HL-60 (cell line): ENCODE results near the gene SCN2A.

Experiments used
- GABPA ChIP-seq: IDR thresholded peaks from 2 replicates; pipeline ENCODE4 v1.6.1; 2012; ENCODE audit warnings: low read depth
- POLR2AphosphoS5 ChIP-seq: IDR thresholded peaks from 2 replicates; pipeline ENCODE4 v1.6.1; 2012; ENCODE audit warnings: low read depth
- SPI1 ChIP-seq: IDR thresholded peaks from 2 replicates; pipeline ENCODE4 v1.6.1; 2012; ENCODE audit warnings: low read depth, mild to moderate bottlenecking, borderline replicate concordance
- TF ChIP-seq, protein P1 (sequence below): IDR thresholded peaks from one replicate; pipeline ENCODE4 v1.5.1; 2011; ENCODE audit warnings: low read length, control low read depth, inconsistent platforms; ENCODE audit not compliant: insufficient read depth
- TF ChIP-seq, protein P2 (sequence below): IDR thresholded peaks from 2 replicates; pipeline ENCODE4 v1.6.1; 2012; ENCODE audit warnings: low read depth; ENCODE audit not compliant: insufficient replicate concordance

DNA sequence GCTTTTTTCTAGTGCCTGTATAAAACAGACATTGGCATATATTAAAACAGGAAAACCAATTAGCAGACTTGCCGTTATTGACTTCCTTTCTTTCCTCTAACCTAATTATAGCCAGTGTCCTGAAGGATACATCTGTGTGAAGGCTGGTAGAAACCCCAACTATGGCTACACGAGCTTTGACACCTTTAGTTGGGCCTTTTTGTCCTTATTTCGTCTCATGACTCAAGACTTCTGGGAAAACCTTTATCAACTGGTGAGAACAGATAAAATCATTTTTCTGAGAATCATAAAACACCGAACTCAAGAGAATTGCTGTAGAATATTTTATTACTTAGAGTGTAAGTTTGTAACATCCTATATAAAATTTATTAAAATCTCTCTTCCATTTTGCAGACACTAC, 74.3 kb downstream of the SCN2A start:
- TF ChIP-seq, protein P1, sequence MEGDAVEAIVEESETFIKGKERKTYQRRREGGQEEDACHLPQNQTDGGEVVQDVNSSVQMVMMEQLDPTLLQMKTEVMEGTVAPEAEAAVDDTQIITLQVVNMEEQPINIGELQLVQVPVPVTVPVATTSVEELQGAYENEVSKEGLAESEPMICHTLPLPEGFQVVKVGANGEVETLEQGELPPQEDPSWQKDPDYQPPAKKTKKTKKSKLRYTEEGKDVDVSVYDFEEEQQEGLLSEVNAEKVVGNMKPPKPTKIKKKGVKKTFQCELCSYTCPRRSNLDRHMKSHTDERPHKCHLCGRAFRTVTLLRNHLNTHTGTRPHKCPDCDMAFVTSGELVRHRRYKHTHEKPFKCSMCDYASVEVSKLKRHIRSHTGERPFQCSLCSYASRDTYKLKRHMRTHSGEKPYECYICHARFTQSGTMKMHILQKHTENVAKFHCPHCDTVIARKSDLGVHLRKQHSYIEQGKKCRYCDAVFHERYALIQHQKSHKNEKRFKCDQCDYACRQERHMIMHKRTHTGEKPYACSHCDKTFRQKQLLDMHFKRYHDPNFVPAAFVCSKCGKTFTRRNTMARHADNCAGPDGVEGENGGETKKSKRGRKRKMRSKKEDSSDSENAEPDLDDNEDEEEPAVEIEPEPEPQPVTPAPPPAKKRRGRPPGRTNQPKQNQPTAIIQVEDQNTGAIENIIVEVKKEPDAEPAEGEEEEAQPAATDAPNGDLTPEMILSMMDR, result no peak
- no peak for TF ChIP-seq GABPA
- TF ChIP-seq, protein P2, sequence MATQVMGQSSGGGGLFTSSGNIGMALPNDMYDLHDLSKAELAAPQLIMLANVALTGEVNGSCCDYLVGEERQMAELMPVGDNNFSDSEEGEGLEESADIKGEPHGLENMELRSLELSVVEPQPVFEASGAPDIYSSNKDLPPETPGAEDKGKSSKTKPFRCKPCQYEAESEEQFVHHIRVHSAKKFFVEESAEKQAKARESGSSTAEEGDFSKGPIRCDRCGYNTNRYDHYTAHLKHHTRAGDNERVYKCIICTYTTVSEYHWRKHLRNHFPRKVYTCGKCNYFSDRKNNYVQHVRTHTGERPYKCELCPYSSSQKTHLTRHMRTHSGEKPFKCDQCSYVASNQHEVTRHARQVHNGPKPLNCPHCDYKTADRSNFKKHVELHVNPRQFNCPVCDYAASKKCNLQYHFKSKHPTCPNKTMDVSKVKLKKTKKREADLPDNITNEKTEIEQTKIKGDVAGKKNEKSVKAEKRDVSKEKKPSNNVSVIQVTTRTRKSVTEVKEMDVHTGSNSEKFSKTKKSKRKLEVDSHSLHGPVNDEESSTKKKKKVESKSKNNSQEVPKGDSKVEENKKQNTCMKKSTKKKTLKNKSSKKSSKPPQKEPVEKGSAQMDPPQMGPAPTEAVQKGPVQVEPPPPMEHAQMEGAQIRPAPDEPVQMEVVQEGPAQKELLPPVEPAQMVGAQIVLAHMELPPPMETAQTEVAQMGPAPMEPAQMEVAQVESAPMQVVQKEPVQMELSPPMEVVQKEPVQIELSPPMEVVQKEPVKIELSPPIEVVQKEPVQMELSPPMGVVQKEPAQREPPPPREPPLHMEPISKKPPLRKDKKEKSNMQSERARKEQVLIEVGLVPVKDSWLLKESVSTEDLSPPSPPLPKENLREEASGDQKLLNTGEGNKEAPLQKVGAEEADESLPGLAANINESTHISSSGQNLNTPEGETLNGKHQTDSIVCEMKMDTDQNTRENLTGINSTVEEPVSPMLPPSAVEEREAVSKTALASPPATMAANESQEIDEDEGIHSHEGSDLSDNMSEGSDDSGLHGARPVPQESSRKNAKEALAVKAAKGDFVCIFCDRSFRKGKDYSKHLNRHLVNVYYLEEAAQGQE, result no peak
- no peak for TF ChIP-seq SPI1
- TF ChIP-seq POLR2AphosphoS5, result no peak
